GM23338 (cell line): ENCODE measurements around the gene MRPS31. TPM values are rescaled to one million over a fixed set of nuclear protein-coding genes. Genes with fewer than 3 reads are reported as not detected.

ENCODE experiments used
- ATAC-seq: fragments of 200-7000 bp; cut with Tn5 transposase; 3 replicates; pipeline ENCODE4 v1.9.1; 2020
- DNase-seq: peaks from one replicate; pipeline ENCODE4 v3.0.0-alpha.2; 2015; ENCODE audit warnings: low spot score
- H2AFZ ChIP-seq: fragments of 200-600 bp; sonication (generic); 2 replicates; pipeline ENCODE4 v1.8.0; 2016; ENCODE audit warnings: antibody characterized with exemption, mild to moderate bottlenecking, moderate library complexity
- H3F3A ChIP-seq: fragments of 200-600 bp; sonication (generic); replicated peaks from 2 replicates; pipeline ENCODE4 v1.8.0; 2017; ENCODE audit warnings: antibody characterized with exemption, mixed run types, low read depth
- H3K27ac ChIP-seq: fragments of 200-600 bp; sonication (generic); 2 replicates; pipeline ENCODE4 v1.6.1; 2016; ENCODE audit warnings: low read depth
- H3K27me3 ChIP-seq: fragments of 200-600 bp; sonication (generic); 2 replicates; pipeline ENCODE4 v1.8.0; 2016; ENCODE audit warnings: mild to moderate bottlenecking, mixed run types, moderate library complexity; ENCODE audit not compliant: insufficient read depth
- H3K36me3 ChIP-seq: fragments of 200-600 bp; sonication (generic); 2 replicates; pipeline ENCODE4 v1.8.0; 2016; ENCODE audit warnings: mild to moderate bottlenecking; ENCODE audit not compliant: insufficient read depth
- H3K4me1 ChIP-seq: fragments of 200-600 bp; sonication (generic); 2 replicates; pipeline ENCODE4 v1.8.0; 2016; ENCODE audit warnings: mild to moderate bottlenecking, moderate library complexity; ENCODE audit not compliant: insufficient read depth
- H3K4me2 ChIP-seq: fragments of 200-600 bp; sonication (generic); 2 replicates; pipeline ENCODE4 v1.7.1; 2017; ENCODE audit warnings: mixed run types
- H3K4me3 ChIP-seq: fragments of 200-600 bp; sonication (generic); 2 replicates; pipeline ENCODE4 v1.6.1; 2016; ENCODE audit warnings: mixed run types
- H3K79me2 ChIP-seq: fragments of 200-600 bp; sonication (generic); replicated peaks from 2 replicates; pipeline ENCODE4 v1.8.0; 2017; ENCODE audit warnings: mild to moderate bottlenecking; ENCODE audit not compliant: insufficient read depth
- H3K9me2 ChIP-seq: fragments of 200-600 bp; sonication (generic); 2 replicates; pipeline ENCODE4 v1.8.0; 2017; ENCODE audit not compliant: insufficient read depth
- H4K20me1 ChIP-seq: fragments of 200-600 bp; sonication (generic); replicated peaks from 2 replicates; pipeline ENCODE4 v1.8.0; 2017; ENCODE audit warnings: mild to moderate bottlenecking; ENCODE audit not compliant: insufficient read depth
- H3K27ac Mint-ChIP-seq: 2 replicates; pipeline ENCODE4 v1.8.0; 2020; ENCODE audit warnings: inconsistent platforms, mild to moderate bottlenecking, moderate library complexity, mixed read lengths
- H3K27me3 Mint-ChIP-seq: 3 replicates; pipeline ENCODE4 v1.8.0; 2022; ENCODE audit warnings: low read depth, mild to moderate bottlenecking, moderate library complexity, mixed read lengths, inconsistent platforms; ENCODE audit not compliant: insufficient read depth, poor library complexity
- H3K36me3 Mint-ChIP-seq: 3 replicates; pipeline ENCODE4 v1.8.0; 2021; ENCODE audit warnings: low read depth, mild to moderate bottlenecking, inconsistent platforms, moderate library complexity, mixed read lengths
- H3K4me1 Mint-ChIP-seq: 3 replicates; pipeline ENCODE4 v1.8.0; 2020; ENCODE audit warnings: mild to moderate bottlenecking, inconsistent platforms, mixed read lengths
- H3K4me3 Mint-ChIP-seq: 3 replicates; pipeline ENCODE4 v1.8.0; 2021; ENCODE audit warnings: moderate library complexity, mild to moderate bottlenecking, inconsistent platforms, mixed read lengths
- H3K9me3 Mint-ChIP-seq: 3 replicates; pipeline ENCODE4 v1.8.0; 2020; ENCODE audit warnings: moderate library complexity, mild to moderate bottlenecking, inconsistent platforms, mixed read lengths
- CREB1 ChIP-seq: fragments of 250-450 bp; sonication (Bioruptor Pico); IDR thresholded peaks from 2 replicates; pipeline ENCODE4 v1.5.0; 2020; ENCODE audit warnings: low read depth, mild to moderate bottlenecking, moderate library complexity
- EZH2 ChIP-seq: fragments of 200-600 bp; sonication (generic); IDR thresholded peaks from one replicate; pipeline ENCODE4 v1.8.0; 2017; ENCODE audit warnings: antibody characterized with exemption, mild to moderate bottlenecking, low read depth; ENCODE audit not compliant: unreplicated experiment
- EZH2phosphoT487 ChIP-seq: fragments of 200-600 bp; sonication (generic); IDR thresholded peaks from one replicate; pipeline ENCODE4 v1.8.1; 2018; ENCODE audit warnings: antibody characterized with exemption; ENCODE audit not compliant: unreplicated experiment
- JUNB ChIP-seq: IDR thresholded peaks from one replicate; pipeline ENCODE4 v1.6.1; 2016; ENCODE audit warnings: antibody characterized with exemption; ENCODE audit not compliant: unreplicated experiment
- NANOG ChIP-seq: IDR thresholded peaks from 2 replicates; pipeline ENCODE4 v1.6.1; 2016; ENCODE audit warnings: antibody characterized with exemption, borderline replicate concordance
- STAT1 ChIP-seq: IDR thresholded peaks from one replicate; pipeline ENCODE4 v1.6.1; 2016; ENCODE audit warnings: antibody characterized with exemption; ENCODE audit not compliant: unreplicated experiment
- polyA plus RNA-seq: library from polyadenylated mRNA; unstranded; fragments of >200 nt; fragmentation: Nextera tagmentation; extraction: Ambion mirVana; gene quantifications from 2 replicates; pipeline ENCODE4 v1.2.1, GENCODE V29; 2016
- total RNA-seq: library from RNA; depleted of rRNA; stranded (reverse); fragments of >200 nt; shearing (Covaris generic); gene quantifications from 2 replicates; pipeline ENCODE4 v1.2.3, GENCODE V29; 2014
- TF ChIP-seq, protein P1 (sequence below): IDR thresholded peaks from 2 replicates; pipeline ENCODE4 v1.6.1; 2016; ENCODE audit warnings: antibody characterized with exemption
- TF ChIP-seq, protein P2 (sequence below), 2 experiments: fragments of 200-600 bp in 1 of 2; sonication (generic) in 1 of 2; conservative IDR thresholded peaks; 2 replicates each; pipeline versions ENCODE4 v1.5.1 to v1.6.1; 2016 to 2017; ENCODE audit warnings: antibody characterized with exemption in 2 of 2, low read depth in 2 of 2, mild to moderate bottlenecking in 2 of 2, moderate library complexity in 1 of 2
- TF ChIP-seq, protein P3 (sequence below): IDR thresholded peaks from one replicate; pipeline ENCODE4 v1.6.1; 2018; ENCODE audit warnings: antibody characterized with exemption; ENCODE audit not compliant: unreplicated experiment

The MRPS31 gene
- total and polyA plus RNA-seq, 2 experiments from 2014 or later = 26.8 to 62.7 TPM

DNA sequence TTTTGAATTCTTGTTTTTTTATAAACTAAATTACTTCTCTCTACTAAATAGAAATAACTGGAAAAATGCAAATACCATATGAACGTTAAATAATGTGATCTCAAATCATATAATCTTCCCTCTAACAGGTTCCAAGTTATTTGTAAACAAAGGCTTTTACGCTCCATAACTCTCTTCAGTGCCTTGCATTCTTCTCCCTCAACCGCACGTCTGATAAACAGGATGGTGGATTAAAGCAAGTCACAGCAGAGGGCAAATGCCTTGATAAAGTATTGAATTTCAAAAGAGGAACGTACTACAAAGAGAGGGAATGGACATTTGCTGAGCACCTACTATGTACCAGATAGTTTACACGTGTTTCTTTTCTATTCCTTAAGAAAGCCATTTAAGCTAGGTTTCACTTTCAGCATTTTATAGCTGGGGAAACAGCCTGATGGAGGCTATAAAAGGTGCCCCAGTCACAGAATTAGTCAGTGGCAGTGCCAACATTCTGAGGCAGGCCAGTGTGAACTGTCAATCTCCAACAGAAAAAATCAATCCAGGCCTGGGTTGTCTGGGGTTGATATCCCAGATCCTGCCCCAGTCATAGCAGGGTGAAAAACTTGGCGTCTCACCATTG lies 15.8 kb downstream of the MRPS31 start:
- Histone ChIP-seq H3K9me2 (no peaks in the 10 kb centered on the region), H3K36me3 (peaks cover 2% of the 10 kb centered on the region; the same call in 1 of the 2 replicates), H3K4me3 (no peak overlapping the region), H3K27me3 (no peaks in the 10 kb centered on the region), H3F3A (no peaks in the 10 kb centered on the region), H3K27ac (peak overlapping the region; percentile 57; the same call in 1 of the 2 replicates), H3K4me2 (no peak overlapping the region), H3K79me2 (no peaks in the 10 kb centered on the region), H3K4me1 (no peaks in the 10 kb centered on the region), H4K20me1 (no peaks in the 10 kb centered on the region), H2AFZ (no peak overlapping the region)
- DNase-seq (no peak), ATAC-seq (no peak)
- no peaks in the 10 kb centered on the region for H3K4me1 Mint-ChIP-seq
- TF ChIP-seq, protein P1, sequence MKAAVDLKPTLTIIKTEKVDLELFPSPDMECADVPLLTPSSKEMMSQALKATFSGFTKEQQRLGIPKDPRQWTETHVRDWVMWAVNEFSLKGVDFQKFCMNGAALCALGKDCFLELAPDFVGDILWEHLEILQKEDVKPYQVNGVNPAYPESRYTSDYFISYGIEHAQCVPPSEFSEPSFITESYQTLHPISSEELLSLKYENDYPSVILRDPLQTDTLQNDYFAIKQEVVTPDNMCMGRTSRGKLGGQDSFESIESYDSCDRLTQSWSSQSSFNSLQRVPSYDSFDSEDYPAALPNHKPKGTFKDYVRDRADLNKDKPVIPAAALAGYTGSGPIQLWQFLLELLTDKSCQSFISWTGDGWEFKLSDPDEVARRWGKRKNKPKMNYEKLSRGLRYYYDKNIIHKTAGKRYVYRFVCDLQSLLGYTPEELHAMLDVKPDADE = no peak
- no peak for TF ChIP-seq JUNB
- no peak for TF ChIP-seq STAT1
- TF ChIP-seq, protein P2, sequence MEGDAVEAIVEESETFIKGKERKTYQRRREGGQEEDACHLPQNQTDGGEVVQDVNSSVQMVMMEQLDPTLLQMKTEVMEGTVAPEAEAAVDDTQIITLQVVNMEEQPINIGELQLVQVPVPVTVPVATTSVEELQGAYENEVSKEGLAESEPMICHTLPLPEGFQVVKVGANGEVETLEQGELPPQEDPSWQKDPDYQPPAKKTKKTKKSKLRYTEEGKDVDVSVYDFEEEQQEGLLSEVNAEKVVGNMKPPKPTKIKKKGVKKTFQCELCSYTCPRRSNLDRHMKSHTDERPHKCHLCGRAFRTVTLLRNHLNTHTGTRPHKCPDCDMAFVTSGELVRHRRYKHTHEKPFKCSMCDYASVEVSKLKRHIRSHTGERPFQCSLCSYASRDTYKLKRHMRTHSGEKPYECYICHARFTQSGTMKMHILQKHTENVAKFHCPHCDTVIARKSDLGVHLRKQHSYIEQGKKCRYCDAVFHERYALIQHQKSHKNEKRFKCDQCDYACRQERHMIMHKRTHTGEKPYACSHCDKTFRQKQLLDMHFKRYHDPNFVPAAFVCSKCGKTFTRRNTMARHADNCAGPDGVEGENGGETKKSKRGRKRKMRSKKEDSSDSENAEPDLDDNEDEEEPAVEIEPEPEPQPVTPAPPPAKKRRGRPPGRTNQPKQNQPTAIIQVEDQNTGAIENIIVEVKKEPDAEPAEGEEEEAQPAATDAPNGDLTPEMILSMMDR (conservative IDR thresholded peaks at IDR 0.05; ENCODE audit: low read depth in 2 of 2) = no peak
- TF ChIP-seq, protein P3, sequence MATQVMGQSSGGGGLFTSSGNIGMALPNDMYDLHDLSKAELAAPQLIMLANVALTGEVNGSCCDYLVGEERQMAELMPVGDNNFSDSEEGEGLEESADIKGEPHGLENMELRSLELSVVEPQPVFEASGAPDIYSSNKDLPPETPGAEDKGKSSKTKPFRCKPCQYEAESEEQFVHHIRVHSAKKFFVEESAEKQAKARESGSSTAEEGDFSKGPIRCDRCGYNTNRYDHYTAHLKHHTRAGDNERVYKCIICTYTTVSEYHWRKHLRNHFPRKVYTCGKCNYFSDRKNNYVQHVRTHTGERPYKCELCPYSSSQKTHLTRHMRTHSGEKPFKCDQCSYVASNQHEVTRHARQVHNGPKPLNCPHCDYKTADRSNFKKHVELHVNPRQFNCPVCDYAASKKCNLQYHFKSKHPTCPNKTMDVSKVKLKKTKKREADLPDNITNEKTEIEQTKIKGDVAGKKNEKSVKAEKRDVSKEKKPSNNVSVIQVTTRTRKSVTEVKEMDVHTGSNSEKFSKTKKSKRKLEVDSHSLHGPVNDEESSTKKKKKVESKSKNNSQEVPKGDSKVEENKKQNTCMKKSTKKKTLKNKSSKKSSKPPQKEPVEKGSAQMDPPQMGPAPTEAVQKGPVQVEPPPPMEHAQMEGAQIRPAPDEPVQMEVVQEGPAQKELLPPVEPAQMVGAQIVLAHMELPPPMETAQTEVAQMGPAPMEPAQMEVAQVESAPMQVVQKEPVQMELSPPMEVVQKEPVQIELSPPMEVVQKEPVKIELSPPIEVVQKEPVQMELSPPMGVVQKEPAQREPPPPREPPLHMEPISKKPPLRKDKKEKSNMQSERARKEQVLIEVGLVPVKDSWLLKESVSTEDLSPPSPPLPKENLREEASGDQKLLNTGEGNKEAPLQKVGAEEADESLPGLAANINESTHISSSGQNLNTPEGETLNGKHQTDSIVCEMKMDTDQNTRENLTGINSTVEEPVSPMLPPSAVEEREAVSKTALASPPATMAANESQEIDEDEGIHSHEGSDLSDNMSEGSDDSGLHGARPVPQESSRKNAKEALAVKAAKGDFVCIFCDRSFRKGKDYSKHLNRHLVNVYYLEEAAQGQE = no peak
- TF ChIP-seq EZH2 = no peak
- TF ChIP-seq NANOG = no peak
- no peak overlapping the region for H3K27ac Mint-ChIP-seq
- peaks cover 31% of the 10 kb centered on the region; the same call in 2 of the 3 replicates for H3K36me3 Mint-ChIP-seq
- no peak overlapping the region for H3K4me3 Mint-ChIP-seq
- H3K9me3 Mint-ChIP-seq = no peaks in the 10 kb centered on the region
- no peaks in the 10 kb centered on the region for H3K27me3 Mint-ChIP-seq

DNA sequence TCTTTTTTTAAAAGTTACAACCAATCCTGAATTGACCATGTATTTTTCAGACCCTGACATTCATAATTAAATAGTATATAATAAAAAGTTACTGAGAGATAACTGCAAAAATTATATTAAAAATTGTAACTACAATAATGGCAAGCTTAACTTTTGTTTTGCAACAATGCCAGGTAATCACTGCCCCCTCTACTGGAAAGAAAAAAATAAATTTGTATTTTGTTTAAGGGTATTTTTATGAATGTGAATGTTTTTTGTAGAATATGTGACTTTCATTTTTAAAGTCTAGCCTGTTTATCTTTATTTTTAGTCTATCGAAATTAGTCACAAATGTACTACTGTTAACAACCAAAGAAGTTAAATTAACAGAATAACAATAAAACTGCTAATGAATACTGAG lies 21.7 kb downstream of the MRPS31 start:
- Histone ChIP-seq H3K79me2 (no peaks in the 10 kb centered on the region), H4K20me1 (no peaks in the 10 kb centered on the region), H3K4me1 (no peaks in the 10 kb centered on the region), H2AFZ (no peak overlapping the region), H3K36me3 (peaks cover 2% of the 10 kb centered on the region; the same call in 1 of the 2 replicates), H3K27me3 (no peaks in the 10 kb centered on the region), H3K4me3 (no peak overlapping the region), H3F3A (no peaks in the 10 kb centered on the region), H3K27ac (no peak overlapping the region), H3K4me2 (no peak overlapping the region), H3K9me2 (no peaks in the 10 kb centered on the region)
- no peak overlapping the region for H3K4me3 Mint-ChIP-seq
- H3K27ac Mint-ChIP-seq = peak overlapping the region; percentile 35; the same call in 1 of the 2 replicates
- no peaks in the 10 kb centered on the region for H3K27me3 Mint-ChIP-seq
- peaks cover 7% of the 10 kb centered on the region; the same call in 2 of the 3 replicates for H3K4me1 Mint-ChIP-seq
- H3K36me3 Mint-ChIP-seq = peaks cover 5% of the 10 kb centered on the region; the same call in 2 of the 3 replicates
- DNase-seq = no peak
- no peaks in the 10 kb centered on the region for H3K9me3 Mint-ChIP-seq
- ATAC-seq = no peak
- TF ChIP-seq CREB1 (CRISPR knock-in tag) (no peak), NANOG (no peak), EZH2phosphoT487 (no peak)
- TF ChIP-seq, protein P2 (conservative IDR thresholded peaks at IDR 0.05; ENCODE audit: low read depth in 2 of 2) = peak in 1 of 2 experiments; percentile 35; a peak in 2 of 4 replicates
- TF ChIP-seq, protein P3 = no peak
